MCF 10A (cell line): Measurements from ENCODE around the gene DYNLT4. TPM values are rescaled to one million over a fixed set of nuclear protein-coding genes. Genes with fewer than 3 reads are reported as not detected.
"Not testable (repeated sequence)": the region's sequence is repeated elsewhere in the genome, so short reads cannot be mapped to it uniquely, and the experiment has no call there.

Experiments
- BruUV-seq: library from RNA; stranded (reverse); fragments of 400-500 nt; replicated peaks from 2 replicates; lab custom pipeline; 2021; lab: Mats Ljungman, UMichigan
- CTCF ChIA-PET: fragments of 300-600 bp; sonication (Branson Sonifier 250); formaldehyde crosslinking; extraction: SDS; loops from one replicate; lab custom pipeline; 2021; ENCODE audit warnings: antibody characterized with exemption, inconsistent platforms; lab: Yijun Ruan, JAX
- POLR2A ChIA-PET: fragments of 300-600, 350-650 bp; sonication (Branson Sonifier 250); formaldehyde crosslinking; extraction: SDS; loops from one replicate; lab custom pipeline; 2020; ENCODE audit warnings: antibody characterized with exemption, inconsistent platforms; lab: Yijun Ruan, JAX
- DNase-seq: peaks from one replicate; pipeline ENCODE4 v3.0.0-alpha.2; 2018; ENCODE audit not compliant: unreplicated experiment
- H3K27ac Mint-ChIP-seq: one replicate; pipeline ENCODE4 v1.8.0; 2022; ENCODE audit warnings: mild to moderate bottlenecking, low read depth, mixed read lengths; ENCODE audit not compliant: unreplicated experiment
- H3K27me3 Mint-ChIP-seq: one replicate; pipeline ENCODE4 v1.8.0; 2022; ENCODE audit warnings: mixed read lengths; ENCODE audit not compliant: insufficient read depth, unreplicated experiment
- H3K36me3 Mint-ChIP-seq: one replicate; pipeline ENCODE4 v1.8.0; 2022; ENCODE audit warnings: mild to moderate bottlenecking, moderate library complexity, mixed read lengths; ENCODE audit not compliant: insufficient read depth, unreplicated experiment
- H3K4me1 Mint-ChIP-seq: one replicate; pipeline ENCODE4 v1.8.0; 2022; ENCODE audit warnings: mixed read lengths; ENCODE audit not compliant: insufficient read depth, unreplicated experiment
- H3K4me3 Mint-ChIP-seq: one replicate; pipeline ENCODE4 v1.8.0; 2022; ENCODE audit warnings: mild to moderate bottlenecking, moderate library complexity, mixed read lengths; ENCODE audit not compliant: unreplicated experiment
- H3K9me3 Mint-ChIP-seq: one replicate; pipeline ENCODE4 v1.8.0; 2022; ENCODE audit warnings: mixed read lengths; ENCODE audit not compliant: unreplicated experiment
- intact Hi-C: fragments of 100-400 bp; cut with micrococcal nuclease; formaldehyde crosslinking; loops from 2 replicates; pipeline ENCODE4 v1.14.1; 2022
- total RNA-seq: library from RNA; stranded (reverse); gene quantifications from 2 replicates; pipeline ENCODE4 v1.2.3, GENCODE V29; 2022
- TF ChIP-seq, protein P1 (sequence below): fragments of 200-600 bp; IDR thresholded peaks from one replicate; pipeline ENCODE4 v1.8.0; 2022; ENCODE audit warnings: antibody characterized with exemption, mild to moderate bottlenecking; ENCODE audit not compliant: unreplicated experiment

Gene DYNLT4
- total RNA-seq, 1 experiment from 2014 or later: not detected

GRCh38 chr1:44819196-44819607 is 12.1 kb upstream of the DYNLT4 start:
- intact Hi-C loops: loop anchor here (1.0 to 2.0 kb wide), 4 partner anchors 12 to 88 kb away; partner anchors contain the start of genes DYNLT4 and RNU5D-1
- H3K27me3 Mint-ChIP-seq: no peaks in the 10 kb centered on the region
- H3K36me3 Mint-ChIP-seq: peaks cover 43% of the 10 kb centered on the region
- no peaks in the 10 kb centered on the region for H3K9me3 Mint-ChIP-seq
- BruUV-seq: no TSS peak
- CTCF ChIA-PET: interaction anchor here (0.6 to 1.3 kb wide), 12 partner anchors 12 to 726 kb away, joined by 3 to 14 read pairs (median 4); partner anchors contain the start of gene RNU5D-1
- H3K4me3 Mint-ChIP-seq: peak overlapping the region; percentile 74
- TF ChIP-seq, protein P1, sequence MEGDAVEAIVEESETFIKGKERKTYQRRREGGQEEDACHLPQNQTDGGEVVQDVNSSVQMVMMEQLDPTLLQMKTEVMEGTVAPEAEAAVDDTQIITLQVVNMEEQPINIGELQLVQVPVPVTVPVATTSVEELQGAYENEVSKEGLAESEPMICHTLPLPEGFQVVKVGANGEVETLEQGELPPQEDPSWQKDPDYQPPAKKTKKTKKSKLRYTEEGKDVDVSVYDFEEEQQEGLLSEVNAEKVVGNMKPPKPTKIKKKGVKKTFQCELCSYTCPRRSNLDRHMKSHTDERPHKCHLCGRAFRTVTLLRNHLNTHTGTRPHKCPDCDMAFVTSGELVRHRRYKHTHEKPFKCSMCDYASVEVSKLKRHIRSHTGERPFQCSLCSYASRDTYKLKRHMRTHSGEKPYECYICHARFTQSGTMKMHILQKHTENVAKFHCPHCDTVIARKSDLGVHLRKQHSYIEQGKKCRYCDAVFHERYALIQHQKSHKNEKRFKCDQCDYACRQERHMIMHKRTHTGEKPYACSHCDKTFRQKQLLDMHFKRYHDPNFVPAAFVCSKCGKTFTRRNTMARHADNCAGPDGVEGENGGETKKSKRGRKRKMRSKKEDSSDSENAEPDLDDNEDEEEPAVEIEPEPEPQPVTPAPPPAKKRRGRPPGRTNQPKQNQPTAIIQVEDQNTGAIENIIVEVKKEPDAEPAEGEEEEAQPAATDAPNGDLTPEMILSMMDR: no peak
- DNase-seq: no peak
- peaks cover 38% of the 10 kb centered on the region for H3K4me1 Mint-ChIP-seq
- H3K27ac Mint-ChIP-seq: peak overlapping the region; percentile 99
- POLR2A ChIA-PET: interaction anchor here (0.7 to 7.0 kb wide), 17 partner anchors 8 to 676 kb away, joined by 3 to 79 read pairs (median 5); partner anchors contain the start of genes BTBD19, DYNLT4, EIF2B3 and HECTD3

DNA sequence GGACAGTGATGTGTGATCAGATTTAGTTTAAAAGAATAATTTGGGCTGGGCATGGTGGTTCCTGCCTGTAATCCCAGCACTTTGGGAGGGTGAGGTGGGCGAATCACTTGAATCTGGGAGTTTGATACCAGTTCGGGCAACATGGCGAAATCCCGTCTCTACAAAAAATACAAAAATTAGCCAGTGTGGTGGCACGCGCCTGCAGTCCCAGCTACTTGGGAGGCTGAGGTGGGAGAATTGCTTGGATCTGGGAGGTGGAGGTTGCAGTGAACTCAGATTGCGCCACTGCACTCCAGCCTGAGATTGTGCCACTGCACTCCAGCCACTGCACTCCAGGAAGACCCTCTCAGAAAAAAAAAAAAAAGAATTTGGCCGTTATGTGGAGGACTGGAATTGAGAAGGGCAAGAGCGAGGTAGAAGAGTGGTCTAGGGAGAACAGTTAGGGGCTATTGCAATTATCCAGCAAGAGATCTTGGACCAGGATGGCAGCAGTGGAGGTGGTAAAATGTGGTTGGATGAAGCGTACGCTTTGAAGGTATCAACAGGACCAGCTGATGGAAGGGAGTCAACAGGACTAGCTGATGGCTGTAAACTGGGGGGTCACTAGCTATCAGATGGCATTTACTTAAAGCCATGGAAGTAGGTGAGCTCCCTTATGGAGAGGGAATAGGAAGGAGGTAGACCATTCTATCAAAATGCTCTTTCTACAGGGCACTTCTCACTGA is 10.8 kb upstream of the DYNLT4 start:
- H3K36me3 Mint-ChIP-seq: peaks cover 49% of the 10 kb centered on the region
- H3K9me3 Mint-ChIP-seq: no peaks in the 10 kb centered on the region
- no TSS peak for BruUV-seq
- H3K27me3 Mint-ChIP-seq: no peaks in the 10 kb centered on the region
- H3K27ac Mint-ChIP-seq: peak overlapping the region; percentile 69
- H3K4me3 Mint-ChIP-seq: peak overlapping the region; percentile 53
- peaks cover 38% of the 10 kb centered on the region for H3K4me1 Mint-ChIP-seq
- intact Hi-C loops: loop anchor here (2.0 kb wide), 1 partner anchor 19 kb away; no protein-coding TSS in a partner anchor
- no peak for DNase-seq
- CTCF ChIA-PET: interaction anchor here (0.5 to 1.3 kb wide), 5 partner anchors 9 to 1284 kb away, joined by 3 to 9 read pairs (median 3); no protein-coding TSS in a partner anchor
- TF ChIP-seq, protein P1: no peak
- POLR2A ChIA-PET: interaction anchor here (0.6 to 7.0 kb wide), 14 partner anchors 10 to 870 kb away, joined by 3 to 79 read pairs (median 4); partner anchors contain the start of genes BTBD19, DYNLT4, HECTD3 and PLK3

DNA sequence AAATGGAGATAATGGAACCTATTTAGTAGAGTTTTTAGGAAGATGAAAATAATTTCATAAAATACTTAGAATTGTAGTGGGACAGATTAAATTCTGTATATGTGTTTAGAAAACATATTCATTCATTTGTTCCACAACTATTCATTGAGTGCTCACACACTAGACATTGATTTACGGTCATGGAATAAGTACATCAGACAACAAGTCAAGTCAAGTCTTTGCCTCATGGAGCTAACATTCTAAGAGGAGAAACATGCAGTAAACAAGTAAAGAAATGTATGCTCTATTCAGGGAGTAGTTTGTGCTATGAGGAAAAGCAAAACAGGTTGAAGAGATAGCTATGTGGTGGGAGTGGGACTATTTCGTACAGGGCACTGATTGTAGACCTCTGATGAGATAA is 10.2 kb upstream of the DYNLT4 start:
- POLR2A ChIA-PET: interaction anchor here (0.6 to 7.0 kb wide), 10 partner anchors 9 to 95 kb away, joined by 3 to 79 read pairs (median 4); partner anchors contain the start of genes BTBD19, DYNLT4, PLK3 and RNU5D-1
- no peaks in the 10 kb centered on the region for H3K27me3 Mint-ChIP-seq
- peaks cover 44% of the 10 kb centered on the region for H3K36me3 Mint-ChIP-seq
- no peaks in the 10 kb centered on the region for H3K9me3 Mint-ChIP-seq
- TF ChIP-seq, protein P1: no peak
- peak overlapping the region; percentile 53 for H3K4me3 Mint-ChIP-seq
- H3K4me1 Mint-ChIP-seq: peaks cover 43% of the 10 kb centered on the region
- intact Hi-C loops: no loop called here
- CTCF ChIA-PET: interaction anchor here (0.5 to 1.3 kb wide), 3 partner anchors 10 to 193 kb away, joined by 3 to 5 read pairs (median 3); no protein-coding TSS in a partner anchor
- no peak for DNase-seq
- no TSS peak for BruUV-seq
- no peak overlapping the region for H3K27ac Mint-ChIP-seq

DNA sequence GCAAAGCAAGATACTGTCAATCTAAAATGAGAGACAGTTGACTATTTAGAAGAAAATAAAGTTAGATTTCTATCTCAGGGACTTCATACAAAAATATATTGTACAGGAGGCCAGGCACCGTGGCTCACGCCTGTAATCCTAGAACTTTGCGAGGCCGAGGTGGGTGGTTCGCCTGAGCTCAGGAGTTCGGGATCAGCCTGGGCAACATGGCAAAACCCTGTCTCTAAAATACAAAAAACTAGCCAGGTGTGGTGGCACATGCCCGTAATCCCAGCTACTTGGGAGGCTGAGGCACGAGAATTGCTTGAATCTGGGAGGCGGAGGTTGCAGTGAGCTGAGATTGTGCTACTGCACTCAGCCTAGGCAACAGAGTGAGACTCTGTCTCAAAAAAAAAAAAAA is 8.8 kb upstream of the DYNLT4 start:
- H3K27me3 Mint-ChIP-seq, intact Hi-C loops, BruUV-seq, DNase-seq, H3K4me3 Mint-ChIP-seq, H3K9me3 Mint-ChIP-seq: not testable (repeated sequence)
- Mint-ChIP-seq H3K4me1 (peaks cover 55% of the 10 kb centered on the region), H3K27ac (peak overlapping the region; percentile 17), H3K36me3 (peaks cover 49% of the 10 kb centered on the region)
- ChIA-PET POLR2A (interaction anchor here (0.7 to 1.6 kb wide), 9 partner anchors 11 to 194 kb away, joined by 3 to 7 read pairs (median 4); partner anchors contain the start of genes EIF2B3, PLK3, RNU5D-1 and RPS8), CTCF (interaction anchor here (0.7 to 0.9 kb wide), 3 partner anchors 19 to 85 kb away, joined by 3 to 4 read pairs (median 3); no protein-coding TSS in a partner anchor)
